GM18526 (cell line): Measurements from ENCODE around the gene SUSD5.

Experiments
- POLR2A ChIP-seq: IDR thresholded peaks from 3 replicates; pipeline ENCODE4 v1.6.1; 2011; ENCODE audit not compliant: insufficient read length; ENCODE audit errors: extremely low read depth

The SUSD5 gene

DNA sequence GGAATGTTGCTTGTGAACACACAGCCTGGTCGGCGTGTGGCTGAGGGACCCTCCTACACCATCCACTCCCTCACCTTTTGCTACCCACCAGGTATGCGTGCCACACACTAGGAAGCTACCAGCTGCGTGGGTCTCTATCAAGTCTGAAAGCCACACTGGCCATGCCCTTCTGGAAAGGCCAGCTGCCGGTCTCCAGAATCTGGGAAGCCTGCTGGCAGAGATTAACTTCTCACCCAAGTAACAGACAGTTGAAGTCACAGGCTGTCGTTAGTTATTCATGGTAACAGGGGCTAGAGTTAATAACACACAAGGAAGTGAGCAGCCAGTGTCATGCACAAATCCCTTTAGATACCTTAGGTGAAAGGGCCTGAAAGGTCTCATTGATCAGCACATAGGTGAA is 48.1 kb downstream of the SUSD5 start:
- no peak for TF ChIP-seq POLR2A

DNA sequence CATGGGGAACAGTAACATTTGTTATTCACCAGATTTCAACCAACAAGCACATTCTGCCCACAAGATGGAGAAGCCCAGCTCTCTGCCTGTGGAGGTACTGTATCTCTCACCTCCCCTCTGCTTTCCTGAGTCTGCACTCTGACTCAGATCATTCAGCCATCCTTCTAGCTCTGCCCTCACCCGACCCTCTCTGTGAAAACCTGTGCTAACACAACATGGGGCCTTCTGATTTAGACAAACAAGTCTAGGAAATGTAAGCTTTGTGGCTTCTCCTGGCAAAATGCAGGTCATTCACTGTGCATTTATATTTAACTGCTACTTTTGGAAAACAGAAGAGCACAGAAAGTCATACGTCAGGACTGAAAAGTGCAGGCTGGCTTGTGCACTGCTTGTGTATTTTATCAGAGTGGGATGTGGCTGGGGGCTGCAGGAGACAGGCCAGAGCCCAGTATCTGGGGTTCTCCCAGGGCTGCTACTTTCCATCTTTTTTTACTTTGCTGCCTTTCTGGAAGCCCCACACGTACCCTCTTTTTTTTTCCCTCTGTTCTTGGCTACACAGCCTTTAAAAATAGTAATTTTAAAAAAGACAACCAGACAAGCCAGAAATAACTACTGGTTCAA is 50.8 kb downstream of the SUSD5 start:
- no peak for TF ChIP-seq POLR2A

DNA sequence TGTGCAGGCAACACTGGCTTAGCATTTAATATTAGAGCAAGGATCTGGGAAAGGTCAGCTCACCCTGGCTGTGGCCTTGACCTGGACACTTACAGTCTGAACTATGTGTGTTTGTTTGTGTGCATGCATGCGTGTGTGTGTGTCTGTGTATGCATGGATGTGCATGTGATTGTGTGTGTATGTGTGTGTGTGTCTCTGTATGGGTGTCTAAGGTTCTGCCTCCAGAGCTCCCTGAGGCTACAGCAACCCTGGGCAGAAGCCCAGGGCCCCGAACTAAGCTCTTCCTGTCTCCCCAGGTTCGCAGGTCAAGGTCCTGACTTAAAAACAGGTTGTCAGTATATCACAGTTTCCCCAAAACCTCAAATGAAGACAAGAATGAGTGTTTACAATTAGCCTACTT is 51.3 kb downstream of the SUSD5 start:
- no peak for TF ChIP-seq POLR2A

DNA sequence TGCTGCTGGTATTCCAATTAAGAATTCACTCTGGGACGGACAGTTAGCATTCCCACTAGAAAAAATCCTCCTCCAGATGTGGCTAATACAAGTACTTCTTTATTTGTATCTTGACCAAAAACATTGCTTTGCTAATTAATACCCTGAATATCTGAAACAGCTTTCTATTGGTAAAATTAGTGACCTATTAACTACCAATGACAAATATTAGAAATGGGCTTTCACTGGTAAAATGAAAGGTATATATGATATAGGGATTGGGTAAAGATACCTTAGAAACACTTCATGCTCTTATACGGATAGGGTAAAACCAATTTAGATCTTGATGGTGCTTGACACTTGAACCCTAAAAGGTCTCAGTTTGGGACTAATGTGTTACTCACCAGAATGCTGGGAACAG is 52.5 kb downstream of the SUSD5 start:
- no peak for TF ChIP-seq POLR2A

DNA sequence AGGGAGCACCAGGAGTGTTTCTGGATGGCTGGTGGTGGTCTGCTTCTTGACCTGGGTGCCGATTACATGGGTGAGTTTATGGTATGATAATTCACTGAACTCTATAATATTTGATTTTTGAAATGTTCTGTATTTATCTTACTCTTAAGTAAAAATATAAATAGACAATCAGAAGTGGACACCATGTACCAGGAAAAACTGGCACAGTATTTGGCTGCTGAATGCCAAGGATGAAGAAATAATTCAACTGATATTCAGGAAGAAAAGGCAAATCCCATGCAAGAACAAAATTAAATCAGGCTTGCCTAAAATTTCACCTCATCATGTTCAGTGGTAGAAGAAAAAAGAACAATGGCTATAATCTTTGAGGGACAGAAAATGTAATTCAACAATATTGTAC is 53.2 kb downstream of the SUSD5 start:
- TF ChIP-seq POLR2A: no peak

DNA sequence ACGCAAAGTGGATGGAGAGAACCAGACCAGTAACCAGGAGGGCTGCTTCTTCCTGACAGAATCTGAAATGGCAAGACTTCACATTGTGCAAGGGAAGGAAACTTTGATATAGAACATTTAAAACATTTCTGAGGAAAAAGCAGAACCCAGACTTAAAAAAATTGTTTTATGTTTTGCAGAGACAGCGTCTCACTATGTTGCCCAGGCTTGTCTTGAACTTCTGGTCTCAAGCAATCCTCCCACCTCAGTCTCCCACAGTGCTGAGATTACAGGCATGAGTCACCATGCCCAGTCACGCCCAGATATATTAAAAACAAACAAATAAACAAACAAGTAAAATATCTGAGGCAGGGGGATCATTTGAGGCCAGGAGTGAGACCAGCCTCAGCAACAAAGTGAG is 58.6 kb downstream of the SUSD5 start:
- no peak for TF ChIP-seq POLR2A

DNA sequence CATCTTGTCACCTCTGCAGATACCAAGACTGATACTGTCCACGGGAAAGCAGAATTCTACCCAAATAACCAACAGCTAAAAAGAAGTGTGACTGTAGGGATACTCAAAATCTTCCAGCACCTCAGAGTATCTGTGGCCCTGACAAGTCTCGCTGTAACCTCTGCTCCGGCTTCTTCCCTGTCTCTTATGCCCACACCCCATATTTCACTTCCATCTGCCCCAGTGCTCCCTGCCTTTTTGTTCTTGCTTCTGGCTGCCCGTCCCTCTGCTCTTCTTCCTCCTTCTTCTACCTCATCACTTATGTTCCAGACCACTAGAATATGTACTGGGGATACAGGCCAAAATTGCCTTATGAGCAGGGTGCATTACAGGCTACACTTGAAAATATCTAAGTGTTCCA is 59.4 kb downstream of the SUSD5 start:
- no peak for TF ChIP-seq POLR2A

DNA sequence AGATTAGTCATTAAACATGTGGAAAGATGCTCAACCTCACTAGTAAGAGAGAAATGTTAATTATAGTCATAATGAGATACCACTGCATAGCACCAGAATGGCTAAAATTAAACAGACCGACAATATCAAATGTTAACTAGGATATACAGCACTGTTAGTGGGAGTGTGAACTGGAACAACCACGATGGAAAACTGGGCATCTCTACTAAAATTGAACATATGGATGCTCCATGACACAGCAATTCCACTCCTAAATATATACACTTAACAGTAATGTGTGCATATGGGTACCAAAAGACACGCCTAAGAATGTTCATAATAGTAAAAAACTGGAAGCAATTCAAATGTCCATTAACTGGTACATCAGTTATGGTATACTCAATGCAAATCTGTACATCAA is 63.3 kb downstream of the SUSD5 start:
- TF ChIP-seq POLR2A: no peak

DNA sequence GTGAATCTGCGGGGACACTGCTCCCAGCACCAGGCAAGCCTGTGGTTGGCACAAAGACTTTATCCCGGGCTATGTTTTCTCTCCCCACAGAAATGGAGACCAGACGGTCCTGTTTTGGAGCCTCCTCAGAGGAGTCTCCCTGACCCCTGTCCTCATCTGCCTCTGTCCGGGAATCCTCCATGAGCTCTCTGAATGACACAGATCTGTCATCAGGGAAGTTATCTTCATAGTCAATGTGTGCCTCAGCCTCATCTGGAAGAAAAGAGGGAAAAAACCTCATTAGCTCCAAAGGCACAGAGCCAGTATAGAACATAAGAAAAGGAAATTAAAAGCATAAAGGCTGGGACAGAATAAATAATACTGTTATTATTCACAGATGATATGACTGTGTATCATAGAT is 64.8 kb downstream of the SUSD5 start:
- no peak for TF ChIP-seq POLR2A

DNA sequence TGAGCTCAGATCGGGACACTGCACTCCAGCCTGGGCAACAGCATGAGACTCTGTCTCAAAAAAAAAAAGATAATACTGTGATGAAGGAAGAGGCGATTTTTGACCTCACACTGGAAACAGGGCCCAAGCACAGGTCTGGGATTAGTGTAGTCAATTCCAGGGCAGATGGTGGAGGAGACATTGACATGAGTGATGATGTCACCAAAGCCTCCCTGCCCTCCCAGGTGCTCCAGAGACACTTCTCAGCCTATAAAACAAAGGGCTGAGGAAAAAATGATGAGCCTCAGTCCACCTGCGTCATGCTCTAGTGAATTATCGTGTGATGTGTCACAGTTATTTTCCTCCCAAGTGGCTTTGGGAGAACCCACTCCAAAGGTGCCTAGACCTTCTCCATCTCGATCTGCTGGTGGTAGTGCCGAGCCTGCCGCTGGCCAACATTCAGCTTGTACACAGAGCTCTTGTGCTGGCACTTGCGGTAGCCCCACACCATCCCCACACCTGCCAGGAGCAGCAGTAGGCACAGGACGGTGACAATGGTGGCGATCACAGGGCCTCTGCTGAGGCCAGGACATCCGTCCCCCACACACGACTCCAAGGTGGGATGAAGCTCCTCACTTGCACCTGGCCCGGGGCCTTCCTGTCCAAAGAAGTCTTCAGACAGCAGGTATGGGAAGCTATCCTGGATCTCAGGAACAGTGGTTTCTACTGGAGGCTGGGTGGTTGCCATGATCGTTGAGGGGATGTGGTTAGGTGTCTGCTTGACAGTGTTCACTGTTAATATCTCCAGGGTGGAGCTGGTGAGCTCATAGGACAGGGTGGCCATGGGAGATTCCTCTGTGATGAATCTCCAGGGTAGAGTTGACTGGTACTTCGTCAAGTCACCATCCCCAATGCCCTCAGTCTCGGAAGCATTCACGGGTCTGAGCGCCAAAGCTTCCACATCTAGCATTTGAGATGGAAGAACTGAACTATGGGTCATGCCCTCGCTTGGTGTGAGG is 65.9 kb downstream of the SUSD5 start:
- TF ChIP-seq POLR2A: no peak

DNA sequence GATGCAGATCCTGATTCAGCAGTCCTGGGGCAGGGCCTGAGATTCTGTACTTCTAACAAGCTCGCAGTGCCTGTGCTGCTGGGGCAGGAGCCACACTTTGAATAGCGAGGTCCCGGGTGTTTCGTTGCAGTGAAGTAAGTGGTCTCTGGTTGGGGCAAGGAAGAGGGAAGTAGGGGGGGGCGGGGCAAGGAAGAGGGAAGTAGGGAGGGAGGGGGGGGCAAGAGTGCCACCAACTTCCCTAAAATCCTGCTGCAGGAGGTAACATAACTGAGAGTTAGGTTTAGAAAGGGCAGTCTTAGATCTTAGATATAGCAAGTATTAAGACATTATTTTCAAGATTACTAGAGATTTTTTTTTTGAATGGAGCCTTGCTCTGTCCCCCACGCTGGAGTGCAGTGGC is 69.3 kb downstream of the SUSD5 start:
- no peak for TF ChIP-seq POLR2A

DNA sequence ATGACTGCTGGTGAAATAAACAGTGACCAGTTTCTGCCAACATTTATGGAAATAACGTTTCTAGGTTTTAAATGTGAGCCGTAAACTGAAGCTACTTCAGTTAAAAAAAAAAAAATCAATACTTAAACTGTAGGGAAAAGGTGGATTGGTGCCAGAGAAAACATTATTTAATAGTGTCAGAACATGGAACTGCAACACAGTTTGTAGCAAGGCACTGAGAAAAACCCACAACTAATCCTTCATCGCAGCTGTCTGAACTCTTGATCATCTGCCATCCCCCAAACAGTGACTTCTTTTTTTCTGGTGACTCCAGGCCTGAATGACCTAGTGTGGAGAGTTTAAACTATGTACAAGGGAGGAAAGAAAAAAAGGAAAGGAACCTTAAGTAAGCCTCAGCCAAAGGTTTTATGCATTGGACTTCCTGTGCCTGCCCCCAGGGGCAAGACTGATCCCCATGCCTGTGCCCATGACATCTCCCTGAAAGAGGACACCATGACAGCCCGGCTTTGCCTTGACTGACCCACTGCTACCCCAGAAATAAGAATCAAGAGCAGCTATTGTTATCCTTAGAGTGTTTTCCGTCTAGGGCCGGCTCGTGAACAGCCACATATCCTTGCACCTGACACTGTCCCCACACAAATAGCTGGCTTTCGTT is 71.7 kb downstream of the SUSD5 start:
- TF ChIP-seq POLR2A: no peak

DNA sequence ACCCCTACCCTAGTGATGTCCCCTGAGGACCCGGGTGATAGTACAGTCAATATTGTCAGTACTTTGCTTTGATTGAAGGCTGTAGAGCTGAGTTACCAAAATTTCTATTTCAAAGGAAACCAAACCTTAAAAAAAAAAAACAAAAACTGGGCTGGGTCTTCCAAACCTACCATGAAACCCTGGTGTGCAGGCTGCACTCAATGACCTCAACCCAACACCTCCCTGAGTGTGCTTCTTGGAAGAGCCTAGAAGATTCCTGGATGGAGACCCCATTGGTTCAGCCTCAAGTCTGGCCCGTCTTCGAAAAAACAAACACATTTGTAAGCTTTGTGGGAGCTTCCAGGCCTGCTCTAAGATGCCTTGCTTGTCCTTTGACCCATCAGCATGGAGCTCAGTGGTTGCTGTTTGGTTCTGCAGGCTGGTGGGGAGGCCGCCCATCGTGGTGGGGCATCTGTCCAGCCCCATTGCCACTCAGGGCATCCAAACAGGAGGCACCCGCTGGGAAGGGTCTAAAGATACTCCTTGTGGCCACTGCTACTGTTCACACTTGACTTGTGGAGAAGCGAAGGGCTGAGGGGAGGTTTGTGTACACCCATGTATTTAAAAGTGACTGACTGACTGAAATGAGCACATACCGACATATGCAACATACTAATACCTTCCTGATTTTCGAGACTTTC is 72.6 kb downstream of the SUSD5 start:
- TF ChIP-seq POLR2A: no peak

DNA sequence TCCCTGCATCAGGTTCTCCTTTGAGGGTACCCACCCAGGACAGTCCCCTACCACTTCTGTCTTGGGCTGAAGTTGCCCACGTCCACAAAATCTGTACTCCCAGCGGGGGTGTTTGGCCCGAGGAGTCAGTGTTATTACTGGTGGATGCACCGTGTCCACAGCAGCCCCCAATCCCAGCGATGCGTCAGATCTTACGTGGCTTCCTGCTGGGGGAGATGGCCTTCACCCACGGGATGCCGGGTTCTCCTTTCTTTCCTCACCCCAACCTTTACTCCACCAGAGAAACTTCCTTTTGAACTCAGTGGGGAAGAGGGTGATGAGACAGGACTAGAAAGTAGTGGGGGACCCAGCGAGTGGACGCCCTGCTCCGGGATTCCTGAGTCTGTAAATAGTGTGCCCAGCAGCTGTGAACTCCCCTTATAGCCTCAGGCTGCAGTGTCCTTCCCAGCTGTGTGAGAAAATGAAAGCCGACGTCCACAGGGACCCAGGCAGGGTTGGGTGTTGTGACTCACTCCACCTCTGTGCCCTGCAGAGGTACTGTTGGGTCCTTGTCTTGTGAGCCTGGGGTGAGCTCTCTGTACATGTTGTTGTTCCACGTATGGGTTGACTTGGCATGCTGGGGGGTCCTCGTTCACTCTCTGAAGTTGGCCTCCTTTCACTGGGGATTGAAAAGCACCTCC is 73.2 kb downstream of the SUSD5 start:
- no peak for TF ChIP-seq POLR2A

DNA sequence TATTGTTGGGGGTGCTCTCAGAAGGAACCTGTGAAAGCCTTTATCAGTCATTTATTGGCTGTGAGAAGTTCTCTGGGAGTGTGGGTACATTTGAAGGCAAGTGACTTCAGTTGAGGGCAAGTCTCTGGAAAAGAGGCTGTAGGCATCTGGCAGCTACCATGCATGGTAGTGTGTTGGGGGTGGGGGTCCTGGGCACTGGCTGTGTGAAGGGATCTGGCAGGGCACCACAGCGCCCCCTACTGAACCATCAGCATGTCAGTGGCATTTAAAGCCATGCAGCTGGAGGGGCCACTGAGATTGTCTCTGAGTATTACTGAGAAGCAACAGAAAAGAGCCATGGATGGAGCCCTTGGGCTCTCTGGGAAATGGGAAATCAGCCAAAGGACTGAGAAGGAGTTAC is 74.2 kb downstream of the SUSD5 start:
- TF ChIP-seq POLR2A: no peak
